Measurements from ENCODE around the gene KDM4B.

DNA sequence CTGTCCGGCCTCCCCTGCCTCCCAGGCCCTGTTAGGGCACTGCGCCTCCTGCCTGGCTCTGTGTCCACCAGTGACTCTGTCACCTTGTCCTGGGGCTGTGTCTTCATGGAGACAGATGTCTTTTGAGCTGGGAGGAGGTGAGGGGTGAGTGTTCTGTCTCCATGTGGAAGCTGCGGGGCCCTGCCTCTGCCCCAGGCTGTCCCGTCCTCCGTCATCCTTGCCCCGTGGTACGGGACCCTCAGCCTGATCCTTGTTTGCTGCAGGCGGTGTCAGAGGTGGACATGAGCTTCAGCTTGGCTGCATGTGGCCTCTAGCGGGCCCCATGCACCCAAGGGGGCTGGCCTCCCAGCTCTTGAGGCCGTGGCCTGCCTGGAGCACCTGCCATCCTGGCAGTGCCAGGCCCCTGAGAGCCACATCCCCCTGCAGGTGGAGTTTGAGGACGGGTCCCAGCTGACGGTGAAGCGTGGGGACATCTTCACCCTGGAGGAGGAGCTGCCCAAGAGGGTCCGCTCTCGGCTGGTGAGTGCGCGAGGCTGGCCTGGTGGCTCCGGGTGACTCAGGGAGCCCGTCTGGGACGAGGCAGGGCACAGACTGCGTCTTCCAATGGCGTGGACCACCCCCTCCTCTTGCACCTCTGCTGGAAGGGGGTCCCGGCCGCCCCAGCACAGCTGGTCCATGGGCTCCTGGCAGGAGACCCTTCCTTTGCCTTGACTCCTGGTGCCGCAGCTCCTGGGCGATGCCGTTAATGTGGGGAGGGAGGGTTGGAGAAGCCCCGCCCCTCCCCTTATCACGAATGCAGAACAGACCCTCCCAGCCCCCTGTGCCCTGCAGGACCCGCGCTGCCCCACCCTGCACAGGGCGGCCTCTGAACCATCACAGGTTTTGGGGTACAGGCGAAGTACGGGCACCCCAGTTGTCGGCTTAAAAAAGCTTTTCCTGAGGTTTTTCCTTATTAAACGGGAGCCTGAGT lies 181.3 kb downstream of the KDM4B start:
- TF ChIP-seq, protein P1, sequence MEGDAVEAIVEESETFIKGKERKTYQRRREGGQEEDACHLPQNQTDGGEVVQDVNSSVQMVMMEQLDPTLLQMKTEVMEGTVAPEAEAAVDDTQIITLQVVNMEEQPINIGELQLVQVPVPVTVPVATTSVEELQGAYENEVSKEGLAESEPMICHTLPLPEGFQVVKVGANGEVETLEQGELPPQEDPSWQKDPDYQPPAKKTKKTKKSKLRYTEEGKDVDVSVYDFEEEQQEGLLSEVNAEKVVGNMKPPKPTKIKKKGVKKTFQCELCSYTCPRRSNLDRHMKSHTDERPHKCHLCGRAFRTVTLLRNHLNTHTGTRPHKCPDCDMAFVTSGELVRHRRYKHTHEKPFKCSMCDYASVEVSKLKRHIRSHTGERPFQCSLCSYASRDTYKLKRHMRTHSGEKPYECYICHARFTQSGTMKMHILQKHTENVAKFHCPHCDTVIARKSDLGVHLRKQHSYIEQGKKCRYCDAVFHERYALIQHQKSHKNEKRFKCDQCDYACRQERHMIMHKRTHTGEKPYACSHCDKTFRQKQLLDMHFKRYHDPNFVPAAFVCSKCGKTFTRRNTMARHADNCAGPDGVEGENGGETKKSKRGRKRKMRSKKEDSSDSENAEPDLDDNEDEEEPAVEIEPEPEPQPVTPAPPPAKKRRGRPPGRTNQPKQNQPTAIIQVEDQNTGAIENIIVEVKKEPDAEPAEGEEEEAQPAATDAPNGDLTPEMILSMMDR (IDR thresholded peaks at IDR 0.05) = no peak
- no peak for TF ChIP-seq POLR2A (IDR thresholded peaks at IDR 0.05)
